NOMO-1 treated with dmso at 0.1 percent for 144 hours (cell line): ENCODE measurements around the gene HLA-DQA2.
A peak's percentile ranks its signal among the peaks of the same experiment; 100 is the strongest.
"Not testable (repeated sequence)": the region's sequence is repeated elsewhere in the genome, so short reads cannot be mapped to it uniquely, and the experiment has no call there.

Experiments
- DNase-seq: peaks from one replicate; lab custom pipeline; 2025; ENCODE audit not compliant: unreplicated experiment; lab: John Stamatoyannopoulos, UW

Gene HLA-DQA2

GRCh38 chr6:32775071-32775470, 33.9 kb downstream of the HLA-DQA2 start:
- DNase-seq: no peak

GRCh38 chr6:32779036-32779435, 37.8 kb downstream of the HLA-DQA2 start:
- DNase-seq: no peak

- not testable (repeated sequence) for DNase-seq
Observed at GRCh38 chr6:32782923-32783322, 41.7 kb downstream of the HLA-DQA2 start.

GRCh38 chr6:32785781-32786533, 44.8 kb downstream of the HLA-DQA2 start:
- peak; percentile 52 for DNase-seq

GRCh38 chr6:32790306-32790705, 49.1 kb downstream of the HLA-DQA2 start:
- no peak for DNase-seq

- no peak for DNase-seq
Observed at GRCh38 chr6:32792901-32793435, 51.8 kb downstream of the HLA-DQA2 start.

GRCh38 chr6:32794510-32794909, 53.3 kb downstream of the HLA-DQA2 start:
- DNase-seq: peak; percentile 57
